ENCODE data around the gene DLK1.

- TF ChIP-seq CEBPB (IDR thresholded peaks at IDR 0.05) (no peak), RAD21 (IDR thresholded peaks at IDR 0.05; ENCODE audit: low read depth) (no peak), FOXM1 (IDR thresholded peaks at IDR 0.05; ENCODE audit: borderline replicate concordance, low read depth) (no peak), USF1 (IDR thresholded peaks at IDR 0.05) (no peak), TAF1 (IDR thresholded peaks at IDR 0.05; ENCODE audit: low read depth) (no peak), EP300 (IDR thresholded peaks at IDR 0.05; ENCODE audit: borderline replicate concordance) (no peak), YY1 (IDR thresholded peaks at IDR 0.05; ENCODE audit: low read depth) (no peak), EGR1 (IDR thresholded peaks at IDR 0.05) (no peak), ZBTB7A (IDR thresholded peaks at IDR 0.05; ENCODE audit: low read depth) (no peak), NFIC (IDR thresholded peaks at IDR 0.05) (no peak), TCF12 (IDR thresholded peaks at IDR 0.05; ENCODE audit: low read depth) (no peak), TEAD4 (IDR thresholded peaks at IDR 0.05) (no peak)
- TF ChIP-seq, protein P1, sequence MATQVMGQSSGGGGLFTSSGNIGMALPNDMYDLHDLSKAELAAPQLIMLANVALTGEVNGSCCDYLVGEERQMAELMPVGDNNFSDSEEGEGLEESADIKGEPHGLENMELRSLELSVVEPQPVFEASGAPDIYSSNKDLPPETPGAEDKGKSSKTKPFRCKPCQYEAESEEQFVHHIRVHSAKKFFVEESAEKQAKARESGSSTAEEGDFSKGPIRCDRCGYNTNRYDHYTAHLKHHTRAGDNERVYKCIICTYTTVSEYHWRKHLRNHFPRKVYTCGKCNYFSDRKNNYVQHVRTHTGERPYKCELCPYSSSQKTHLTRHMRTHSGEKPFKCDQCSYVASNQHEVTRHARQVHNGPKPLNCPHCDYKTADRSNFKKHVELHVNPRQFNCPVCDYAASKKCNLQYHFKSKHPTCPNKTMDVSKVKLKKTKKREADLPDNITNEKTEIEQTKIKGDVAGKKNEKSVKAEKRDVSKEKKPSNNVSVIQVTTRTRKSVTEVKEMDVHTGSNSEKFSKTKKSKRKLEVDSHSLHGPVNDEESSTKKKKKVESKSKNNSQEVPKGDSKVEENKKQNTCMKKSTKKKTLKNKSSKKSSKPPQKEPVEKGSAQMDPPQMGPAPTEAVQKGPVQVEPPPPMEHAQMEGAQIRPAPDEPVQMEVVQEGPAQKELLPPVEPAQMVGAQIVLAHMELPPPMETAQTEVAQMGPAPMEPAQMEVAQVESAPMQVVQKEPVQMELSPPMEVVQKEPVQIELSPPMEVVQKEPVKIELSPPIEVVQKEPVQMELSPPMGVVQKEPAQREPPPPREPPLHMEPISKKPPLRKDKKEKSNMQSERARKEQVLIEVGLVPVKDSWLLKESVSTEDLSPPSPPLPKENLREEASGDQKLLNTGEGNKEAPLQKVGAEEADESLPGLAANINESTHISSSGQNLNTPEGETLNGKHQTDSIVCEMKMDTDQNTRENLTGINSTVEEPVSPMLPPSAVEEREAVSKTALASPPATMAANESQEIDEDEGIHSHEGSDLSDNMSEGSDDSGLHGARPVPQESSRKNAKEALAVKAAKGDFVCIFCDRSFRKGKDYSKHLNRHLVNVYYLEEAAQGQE (IDR thresholded peaks at IDR 0.05; ENCODE audit: low read depth), result no peak
- TF ChIP-seq, protein P2, sequence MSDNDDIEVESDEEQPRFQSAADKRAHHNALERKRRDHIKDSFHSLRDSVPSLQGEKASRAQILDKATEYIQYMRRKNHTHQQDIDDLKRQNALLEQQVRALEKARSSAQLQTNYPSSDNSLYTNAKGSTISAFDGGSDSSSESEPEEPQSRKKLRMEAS (IDR thresholded peaks at IDR 0.05), result no peak
Measured at GRCh38 chr14:100786576-100787219, 60.0 kb downstream of the DLK1 start.
